A549 (cell line): ENCODE results near the gene RRP36. TPM values are rescaled to one million over a fixed set of nuclear protein-coding genes. Genes with fewer than 3 reads are reported as not detected.

Experiments used
- ATAC-seq, 2 experiments: fragments of 200-7000 bp in 1 of 2; fragments of >200 bp in 1 of 2; cut with Nextera tagmentation in 1 of 2; cut with Tn5 transposase in 1 of 2; 3 replicates each; pipeline versions ENCODE4 v1.8.0 to v1.9.1; 2018 to 2020; ENCODE audit warnings: mild to moderate bottlenecking in 1 of 2, moderate library complexity in 1 of 2
- CTCF ChIA-PET: fragments of 300-600 bp; sonication (Branson Sonifier 250); formaldehyde crosslinking; extraction: SDS; loops from one replicate; lab custom pipeline; 2021; ENCODE audit warnings: antibody characterized with exemption, inconsistent platforms; lab: Yijun Ruan, JAX
- POLR2A ChIA-PET: fragments of 350-600 bp; formaldehyde crosslinking; extraction: SDS; loops from one replicate; lab custom pipeline; 2021; ENCODE audit warnings: antibody characterized with exemption, inconsistent platforms; lab: Yijun Ruan, JAX
- DNase-seq, 2 experiments: peaks; one replicate each; pipeline versions ENCODE4 v3.0.0 to v3.0.0-alpha.2; 2011 to 2016; ENCODE audit warnings: low read depth in 1 of 2, low spot score in 1 of 2
- FAIRE-seq: peaks from 2 replicates; lab custom pipeline; 2011; peaks lifted over from hg19 to GRCh38; lab: Jason Lieb, UNC
- H3K27ac ChIP-seq, 2 experiments: fragments of >200 bp; sonication (Bioruptor Twin); formaldehyde crosslinking; 3 replicates each; pipeline ENCODE4 v1.5.1; 2016 to 2017
- H3K4me1 ChIP-seq: fragments of >200 bp; sonication (Bioruptor Twin); formaldehyde crosslinking; 3 replicates; pipeline ENCODE4 v1.6.1; 2016
- H3K4me2 ChIP-seq: fragments of >200 bp; sonication (Bioruptor Twin); formaldehyde crosslinking; 3 replicates; pipeline ENCODE4 v1.6.1; 2016
- H3K4me3 ChIP-seq: fragments of >200 bp; sonication (Bioruptor Twin); formaldehyde crosslinking; 3 replicates; pipeline ENCODE4 v1.5.1; 2016
- H3K9me3 ChIP-seq: fragments of >200 bp; sonication (Bioruptor Twin); formaldehyde crosslinking; 3 replicates; pipeline ENCODE4 v1.6.1; 2016
- CHD2 ChIP-seq: fragments of 150-350 bp; IDR thresholded peaks from 2 replicates; pipeline ENCODE4 v1.6.1; 2014; ENCODE audit warnings: low read length; ENCODE audit not compliant: partially characterized antibody
- EHMT2 ChIP-seq: fragments of 200-600 bp; sonication (generic); IDR thresholded peaks from 2 replicates; pipeline ENCODE4 v1.6.1; 2016; ENCODE audit warnings: antibody characterized with exemption, low read depth, mild to moderate bottlenecking, moderate library complexity
- FOSB ChIP-seq: fragments of 250-450 bp; sonication (Bioruptor Pico); IDR thresholded peaks from 2 replicates; pipeline ENCODE4 v1.5.0; 2020; ENCODE audit warnings: mild to moderate bottlenecking, moderate library complexity
- FOSL2 ChIP-seq, 2 experiments: fragments of 450-650 bp in 1 of 2; fragments of >200 bp in 1 of 2; sonication (Bioruptor Twin) in 1 of 2; formaldehyde crosslinking; IDR thresholded peaks; 2 replicates each; pipeline versions ENCODE4 v1.5.0 to v1.6.1; 2016 to 2020; ENCODE audit warnings: mild to moderate bottlenecking in 1 of 2, moderate library complexity in 1 of 2
- FOXS1 ChIP-seq: fragments of 250-450 bp; sonication (Bioruptor Pico); IDR thresholded peaks from 2 replicates; pipeline ENCODE4 v1.5.0; 2020; ENCODE audit warnings: mild to moderate bottlenecking, moderate library complexity
- HDAC2 ChIP-seq: fragments of 200-600 bp; sonication (generic); IDR thresholded peaks from 2 replicates; pipeline ENCODE4 v1.6.1; 2016
- HOXA7 ChIP-seq: fragments of 250-450 bp; sonication (Bioruptor Pico); IDR thresholded peaks from 2 replicates; pipeline ENCODE4 v1.5.0; 2020; ENCODE audit warnings: mild to moderate bottlenecking, moderate library complexity
- KDM1A ChIP-seq: fragments of 200-600 bp; sonication (generic); IDR thresholded peaks from 2 replicates; pipeline ENCODE4 v1.6.1; 2016; ENCODE audit warnings: low read depth, mild to moderate bottlenecking
- KDM5A ChIP-seq: fragments of 200-600 bp; sonication (generic); IDR thresholded peaks from 2 replicates; pipeline ENCODE4 v1.6.1; 2016; ENCODE audit warnings: antibody characterized with exemption, mild to moderate bottlenecking
- MAFK ChIP-seq: fragments of 450-650 bp; IDR thresholded peaks from 2 replicates; pipeline ENCODE4 v1.6.1; 2014; ENCODE audit not compliant: partially characterized antibody
- MAZ ChIP-seq: fragments of 150-350 bp; IDR thresholded peaks from 2 replicates; pipeline ENCODE4 v1.6.1; 2014; ENCODE audit warnings: antibody characterized with exemption, low read depth, low read length, borderline replicate concordance
- MYC ChIP-seq: IDR thresholded peaks from 2 replicates; pipeline ENCODE4 v1.6.1; 2012; ENCODE audit warnings: mild to moderate bottlenecking, inconsistent platforms, low read length, improper control_type of control experiment, borderline replicate concordance
- NFE2L2 ChIP-seq: fragments of 150-350 bp; conservative IDR thresholded peaks from 2 replicates; pipeline ENCODE4 v1.6.1; 2014; ENCODE audit warnings: low read length
- NPAS2 ChIP-seq: fragments of 250-450 bp; sonication (Bioruptor Pico); IDR thresholded peaks from 2 replicates; pipeline ENCODE4 v1.8.0; 2022; ENCODE audit warnings: mild to moderate bottlenecking, moderate library complexity, borderline replicate concordance
- PHF8 ChIP-seq: fragments of 200-600 bp; sonication (generic); IDR thresholded peaks from 2 replicates; pipeline ENCODE4 v1.6.1; 2016; ENCODE audit warnings: low read depth, mild to moderate bottlenecking, antibody characterized with exemption, moderate library complexity, borderline replicate concordance
- POLR2AphosphoS2 ChIP-seq: conservative IDR thresholded peaks from 2 replicates; pipeline ENCODE4 v1.6.1; 2012; ENCODE audit warnings: low read length, improper control_type of control experiment, inconsistent platforms
- RFX5 ChIP-seq: fragments of 450-650 bp; IDR thresholded peaks from 2 replicates; pipeline ENCODE4 v1.7.1; 2014; ENCODE audit warnings: antibody characterized with exemption, mild to moderate bottlenecking, moderate library complexity
- RNF2 ChIP-seq: fragments of 200-600 bp; sonication (generic); IDR thresholded peaks from 2 replicates; pipeline ENCODE4 v1.6.1; 2016; ENCODE audit warnings: low read depth, mild to moderate bottlenecking, antibody characterized with exemption, moderate library complexity, borderline replicate concordance
- SREBF2 ChIP-seq: fragments of 450-650 bp; IDR thresholded peaks from 2 replicates; pipeline ENCODE4 v1.6.1; 2014; ENCODE audit warnings: mild to moderate bottlenecking, moderate library complexity
- ZFP36 ChIP-seq: fragments of 450-650 bp; IDR thresholded peaks from 2 replicates; pipeline ENCODE4 v1.6.1; 2014; ENCODE audit warnings: borderline replicate concordance; ENCODE audit not compliant: partially characterized antibody
- WGBS: methylation state at CpG from one replicate; pipeline ENCODE4 v1.1.6; 2017; ENCODE audit errors: missing lambda C conversion rate; 5-methylcytosine and 5-hydroxymethylcytosine counted together
- polyA plus RNA-seq, 4 experiments: library from polyadenylated mRNA; depleted of rRNA in 3 of 4; stranded (reverse); fragments of >200 nt; fragmentation: RNase III in 1 of 4; extraction: RNeasy Plus Mini Kit Qiagen cat#74134 plus additional on column Dnase treatment in 1 of 4; gene quantifications; 2 replicates in 3 of 4; 3 replicates in 1 of 4; pipeline ENCODE4 v1.2.3, GENCODE V29; 2011 to 2017
- TF ChIP-seq, protein P1 (sequence below): fragments of 200-600 bp; sonication (generic); IDR thresholded peaks from 2 replicates; pipeline ENCODE4 v1.6.1; 2016; ENCODE audit warnings: antibody characterized with exemption, mild to moderate bottlenecking, moderate library complexity
- TF ChIP-seq, protein P2 (sequence below): fragments of 250-450 bp; sonication (Bioruptor Pico); IDR thresholded peaks from 2 replicates; pipeline ENCODE4 v1.5.0; 2021; ENCODE audit warnings: mild to moderate bottlenecking, moderate library complexity, borderline replicate concordance
- TF ChIP-seq, protein P3 (sequence below): IDR thresholded peaks from 2 replicates; pipeline ENCODE4 v1.6.1; 2012; ENCODE audit warnings: low read depth, borderline replicate concordance
- TF ChIP-seq, protein P4 (sequence below): IDR thresholded peaks from 2 replicates; pipeline ENCODE4 v1.6.1; 2012
- TF ChIP-seq, protein P5 (sequence below): fragments of 150-350 bp; IDR thresholded peaks from 2 replicates; pipeline ENCODE4 v1.6.1; 2014; ENCODE audit warnings: low read depth, mild to moderate bottlenecking, low read length

Gene RRP36
- polyA plus RNA-seq, 2 of the 4 experiments (the other 2 are of a cell fraction): 52.3 to 54.0 TPM

DNA sequence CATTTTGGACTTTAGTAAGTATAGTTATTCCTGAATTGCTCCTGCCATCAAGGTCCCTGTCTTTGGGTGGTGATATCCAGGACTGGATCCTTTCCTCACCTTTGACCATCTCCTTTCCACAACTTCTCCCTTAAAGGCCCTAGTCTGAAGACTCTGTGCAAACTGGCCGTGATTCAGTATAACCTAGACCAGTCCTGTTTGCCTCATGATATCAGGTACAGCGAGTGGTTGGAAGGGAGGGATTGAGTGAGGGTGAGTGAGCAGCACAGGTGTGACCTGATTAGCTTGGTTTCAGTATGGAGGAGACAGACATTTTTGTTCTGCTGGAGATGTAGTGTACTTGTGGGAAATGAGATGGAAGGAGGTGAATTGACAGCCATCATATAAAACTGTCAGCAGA, 2.3 kb upstream of the RRP36 start:
- POLR2A ChIA-PET: no interaction called here
- FAIRE-seq: no peak
- WGBS: 100% methylated on average over 2 of the region's 2 CpGs
- CTCF ChIA-PET: interaction anchor here (2.5 kb wide), 1 partner anchor 124 kb away, joined by 7 read pairs; no protein-coding TSS in a partner anchor
- TF ChIP-seq, protein P1, sequence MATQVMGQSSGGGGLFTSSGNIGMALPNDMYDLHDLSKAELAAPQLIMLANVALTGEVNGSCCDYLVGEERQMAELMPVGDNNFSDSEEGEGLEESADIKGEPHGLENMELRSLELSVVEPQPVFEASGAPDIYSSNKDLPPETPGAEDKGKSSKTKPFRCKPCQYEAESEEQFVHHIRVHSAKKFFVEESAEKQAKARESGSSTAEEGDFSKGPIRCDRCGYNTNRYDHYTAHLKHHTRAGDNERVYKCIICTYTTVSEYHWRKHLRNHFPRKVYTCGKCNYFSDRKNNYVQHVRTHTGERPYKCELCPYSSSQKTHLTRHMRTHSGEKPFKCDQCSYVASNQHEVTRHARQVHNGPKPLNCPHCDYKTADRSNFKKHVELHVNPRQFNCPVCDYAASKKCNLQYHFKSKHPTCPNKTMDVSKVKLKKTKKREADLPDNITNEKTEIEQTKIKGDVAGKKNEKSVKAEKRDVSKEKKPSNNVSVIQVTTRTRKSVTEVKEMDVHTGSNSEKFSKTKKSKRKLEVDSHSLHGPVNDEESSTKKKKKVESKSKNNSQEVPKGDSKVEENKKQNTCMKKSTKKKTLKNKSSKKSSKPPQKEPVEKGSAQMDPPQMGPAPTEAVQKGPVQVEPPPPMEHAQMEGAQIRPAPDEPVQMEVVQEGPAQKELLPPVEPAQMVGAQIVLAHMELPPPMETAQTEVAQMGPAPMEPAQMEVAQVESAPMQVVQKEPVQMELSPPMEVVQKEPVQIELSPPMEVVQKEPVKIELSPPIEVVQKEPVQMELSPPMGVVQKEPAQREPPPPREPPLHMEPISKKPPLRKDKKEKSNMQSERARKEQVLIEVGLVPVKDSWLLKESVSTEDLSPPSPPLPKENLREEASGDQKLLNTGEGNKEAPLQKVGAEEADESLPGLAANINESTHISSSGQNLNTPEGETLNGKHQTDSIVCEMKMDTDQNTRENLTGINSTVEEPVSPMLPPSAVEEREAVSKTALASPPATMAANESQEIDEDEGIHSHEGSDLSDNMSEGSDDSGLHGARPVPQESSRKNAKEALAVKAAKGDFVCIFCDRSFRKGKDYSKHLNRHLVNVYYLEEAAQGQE: no peak
- TF ChIP-seq, protein P2, sequence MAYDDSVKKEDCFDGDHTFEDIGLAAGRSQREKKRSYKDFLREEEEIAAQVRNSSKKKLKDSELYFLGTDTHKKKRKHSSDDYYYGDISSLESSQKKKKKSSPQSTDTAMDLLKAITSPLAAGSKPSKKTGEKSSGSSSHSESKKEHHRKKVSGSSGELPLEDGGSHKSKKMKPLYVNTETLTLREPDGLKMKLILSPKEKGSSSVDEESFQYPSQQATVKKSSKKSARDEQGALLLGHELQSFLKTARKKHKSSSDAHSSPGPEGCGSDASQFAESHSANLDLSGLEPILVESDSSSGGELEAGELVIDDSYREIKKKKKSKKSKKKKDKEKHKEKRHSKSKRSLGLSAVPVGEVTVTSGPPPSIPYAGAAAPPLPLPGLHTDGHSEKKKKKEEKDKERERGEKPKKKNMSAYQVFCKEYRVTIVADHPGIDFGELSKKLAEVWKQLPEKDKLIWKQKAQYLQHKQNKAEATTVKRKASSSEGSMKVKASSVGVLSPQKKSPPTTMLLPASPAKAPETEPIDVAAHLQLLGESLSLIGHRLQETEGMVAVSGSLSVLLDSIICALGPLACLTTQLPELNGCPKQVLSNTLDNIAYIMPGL (CRISPR knock-in tag): no peak
- no peak for TF ChIP-seq HOXA7 (CRISPR knock-in tag)
- TF ChIP-seq MAZ: no peak
- TF ChIP-seq FOSL2 (IDR thresholded peaks at IDR 0.05): no peak
- no peak for TF ChIP-seq FOSL2 (CRISPR knock-in tag; IDR thresholded peaks at IDR 0.05)
- no peak for TF ChIP-seq RFX5
- no peak for TF ChIP-seq NPAS2
- TF ChIP-seq MYC: no peak
- no peak for TF ChIP-seq NFE2L2
- TF ChIP-seq EHMT2: no peak
- TF ChIP-seq MAFK: no peak
- no peak for TF ChIP-seq PHF8
- TF ChIP-seq FOSB (CRISPR knock-in tag): no peak
- TF ChIP-seq KDM5A: no peak
- no peak for TF ChIP-seq CHD2
- TF ChIP-seq, protein P3, sequence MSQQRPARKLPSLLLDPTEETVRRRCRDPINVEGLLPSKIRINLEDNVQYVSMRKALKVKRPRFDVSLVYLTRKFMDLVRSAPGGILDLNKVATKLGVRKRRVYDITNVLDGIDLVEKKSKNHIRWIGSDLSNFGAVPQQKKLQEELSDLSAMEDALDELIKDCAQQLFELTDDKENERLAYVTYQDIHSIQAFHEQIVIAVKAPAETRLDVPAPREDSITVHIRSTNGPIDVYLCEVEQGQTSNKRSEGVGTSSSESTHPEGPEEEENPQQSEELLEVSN: no peak
- no peak for TF ChIP-seq FOXS1 (CRISPR knock-in tag)
- TF ChIP-seq, protein P4, sequence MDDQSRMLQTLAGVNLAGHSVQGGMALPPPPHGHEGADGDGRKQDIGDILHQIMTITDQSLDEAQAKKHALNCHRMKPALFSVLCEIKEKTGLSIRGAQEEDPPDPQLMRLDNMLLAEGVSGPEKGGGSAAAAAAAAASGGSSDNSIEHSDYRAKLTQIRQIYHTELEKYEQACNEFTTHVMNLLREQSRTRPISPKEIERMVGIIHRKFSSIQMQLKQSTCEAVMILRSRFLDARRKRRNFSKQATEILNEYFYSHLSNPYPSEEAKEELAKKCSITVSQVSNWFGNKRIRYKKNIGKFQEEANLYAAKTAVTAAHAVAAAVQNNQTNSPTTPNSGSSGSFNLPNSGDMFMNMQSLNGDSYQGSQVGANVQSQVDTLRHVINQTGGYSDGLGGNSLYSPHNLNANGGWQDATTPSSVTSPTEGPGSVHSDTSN: no peak
- Histone ChIP-seq H3K9me3 (no peaks in the 10 kb centered on the region), H3K4me1 (peaks cover 20% of the 10 kb centered on the region), H3K27ac (no peak overlapping the region), H3K4me3 (no peak overlapping the region), H3K4me2 (no peak overlapping the region)
- DNase-seq: no peak
- ATAC-seq: no peak

DNA sequence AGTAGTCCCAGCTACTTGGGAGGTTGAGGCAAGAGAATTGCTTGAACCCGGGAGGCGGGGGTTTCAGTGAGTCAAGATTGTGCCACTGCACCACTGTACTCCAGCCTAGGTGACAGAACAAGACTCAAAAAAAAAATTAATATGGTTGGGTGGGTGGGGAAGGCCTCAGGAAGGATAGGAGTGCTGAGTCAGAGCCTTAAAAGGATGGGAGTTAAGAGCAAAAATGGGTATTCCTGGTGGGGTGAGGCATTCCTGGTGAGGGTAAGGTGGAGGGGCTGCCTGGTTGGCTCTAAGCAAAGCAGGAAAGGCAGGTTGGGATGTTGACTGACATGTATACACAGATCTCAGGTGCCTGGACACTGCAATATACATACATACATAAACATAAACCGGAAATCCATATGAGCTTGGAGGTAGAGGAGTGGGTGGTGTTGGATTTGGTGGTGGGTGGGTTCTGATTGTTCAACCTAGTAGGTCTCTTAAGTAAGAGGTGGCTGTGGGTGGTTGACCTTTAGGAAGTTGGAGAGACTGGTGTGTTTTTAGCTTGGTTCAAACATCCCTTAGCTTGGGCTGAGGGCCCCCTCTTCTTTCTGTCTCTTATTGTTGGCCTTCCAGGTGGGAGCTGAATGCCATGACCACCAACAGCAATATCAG, 1.2 kb upstream of the RRP36 start:
- Histone ChIP-seq H3K4me1 (peaks cover 15% of the 10 kb centered on the region), H3K9me3 (no peaks in the 10 kb centered on the region), H3K4me3 (no peak overlapping the region)
- 92% methylated on average over 3 of the region's 3 CpGs for WGBS
- DNase-seq (no peak), ATAC-seq (no peak), FAIRE-seq (no peak)
- CTCF ChIA-PET: interaction anchor here (1.3 to 2.5 kb wide), 2 partner anchors 11 to 123 kb away, joined by 4 to 7 read pairs; no protein-coding TSS in a partner anchor
- TF ChIP-seq ZFP36: no peak
- TF ChIP-seq PHF8: no peak
- TF ChIP-seq KDM1A: no peak
- TF ChIP-seq HDAC2: no peak
- no peak for TF ChIP-seq POLR2AphosphoS2
- no peak for TF ChIP-seq KDM5A
- TF ChIP-seq MAZ: no peak
- TF ChIP-seq, protein P5, sequence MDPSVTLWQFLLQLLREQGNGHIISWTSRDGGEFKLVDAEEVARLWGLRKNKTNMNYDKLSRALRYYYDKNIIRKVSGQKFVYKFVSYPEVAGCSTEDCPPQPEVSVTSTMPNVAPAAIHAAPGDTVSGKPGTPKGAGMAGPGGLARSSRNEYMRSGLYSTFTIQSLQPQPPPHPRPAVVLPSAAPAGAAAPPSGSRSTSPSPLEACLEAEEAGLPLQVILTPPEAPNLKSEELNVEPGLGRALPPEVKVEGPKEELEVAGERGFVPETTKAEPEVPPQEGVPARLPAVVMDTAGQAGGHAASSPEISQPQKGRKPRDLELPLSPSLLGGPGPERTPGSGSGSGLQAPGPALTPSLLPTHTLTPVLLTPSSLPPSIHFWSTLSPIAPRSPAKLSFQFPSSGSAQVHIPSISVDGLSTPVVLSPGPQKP: no peak
- TF ChIP-seq, protein P3: no peak
- TF ChIP-seq SREBF2: no peak
- no peak for TF ChIP-seq RNF2
- TF ChIP-seq, all 56 proteins: peak for 0
- POLR2A ChIA-PET: interaction anchor here (1.1 to 1.5 kb wide), 2 partner anchors 9 to 91 kb away, joined by 3 to 4 read pairs; partner anchors contain the start of gene CNPY3
- Histone ChIP-seq H3K27ac (peak overlapping the region in 1 of 2 experiments; percentile 96; a peak in 2 of 6 replicates), H3K4me2 (no peak overlapping the region)
